LoVo (cell line): Measurements from ENCODE around the gene SLC38A8.

Source experiments
- DNase-seq: peaks from one replicate; pipeline ENCODE4 v3.0.0-alpha.2; 2016; ENCODE audit warnings: low spot score

SLC38A8 gene

DNA sequence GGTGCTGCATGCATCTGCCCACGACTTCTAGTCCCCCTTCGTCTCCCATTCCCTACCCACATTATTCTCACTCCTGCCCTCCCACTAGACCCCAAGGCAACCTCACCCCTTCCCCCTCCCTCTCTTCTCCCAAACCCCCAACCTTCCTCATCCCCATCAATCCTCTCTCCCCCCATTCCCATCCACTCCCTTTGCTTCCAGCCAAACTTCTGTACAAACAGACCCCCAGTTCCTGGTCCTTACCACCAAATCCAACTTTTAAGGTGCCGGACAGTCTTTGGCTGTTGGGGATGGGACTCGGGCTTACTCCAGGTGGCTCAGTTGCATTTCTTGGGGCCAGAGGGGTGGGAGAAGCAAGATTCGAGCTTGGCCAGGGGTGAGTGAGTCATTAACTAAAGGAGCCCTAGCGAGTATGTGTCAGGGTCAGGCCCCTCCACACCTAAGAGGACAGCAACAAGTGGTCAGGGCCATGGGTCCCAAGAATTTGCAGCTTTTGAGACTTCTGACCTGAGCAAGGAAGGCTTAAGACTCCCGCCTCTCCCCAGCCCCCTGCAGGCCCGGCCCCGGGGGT is at the start of gene SLC38A8:
TSS of gene SLC38A8 (minus strand) at position 488 of the 571 bp plus-strand sequence. CDS start 638 bp downstream, outside the sequence.
- DNase-seq, result no peak

DNA sequence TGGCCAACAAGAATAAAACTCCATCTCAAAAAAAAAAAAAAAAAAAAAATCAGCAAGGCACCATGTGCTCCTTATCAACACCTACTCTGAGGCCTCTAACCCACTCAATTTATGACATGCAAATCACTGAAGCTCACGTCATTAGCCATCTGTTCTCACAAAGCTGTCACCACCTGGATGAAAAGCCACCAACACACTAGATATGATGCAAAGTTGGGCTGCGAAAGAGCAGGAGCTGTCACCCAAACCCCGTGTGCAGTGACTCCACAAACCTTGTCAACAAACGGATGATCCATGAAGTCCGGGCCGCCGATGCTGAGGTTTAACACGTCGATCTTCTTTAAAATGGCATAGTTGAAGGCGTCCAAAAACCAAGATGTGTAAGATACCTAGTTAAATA is 48.9 kb upstream of the SLC38A8 start:
- no peak for DNase-seq

DNA sequence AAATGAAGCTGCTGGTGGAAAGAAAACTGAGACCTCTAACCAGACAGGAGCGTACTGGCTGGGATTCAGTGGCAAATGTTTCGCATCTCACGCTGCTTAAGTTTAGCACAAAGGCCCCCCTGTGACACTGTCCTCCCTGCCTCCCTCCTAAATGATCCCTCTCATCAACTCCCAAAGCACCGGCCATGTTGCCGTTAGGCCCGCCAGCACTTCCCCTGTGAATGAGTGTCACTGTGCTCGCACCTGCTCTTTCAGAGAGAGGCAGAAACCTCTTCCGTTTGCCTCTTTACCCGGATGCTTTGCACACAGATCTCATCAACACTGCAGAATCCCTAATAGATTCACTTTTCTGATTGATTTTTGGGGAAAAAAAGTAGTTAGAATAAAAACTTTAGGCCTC is 47.6 kb upstream of the SLC38A8 start:
- DNase-seq, result no peak

DNA sequence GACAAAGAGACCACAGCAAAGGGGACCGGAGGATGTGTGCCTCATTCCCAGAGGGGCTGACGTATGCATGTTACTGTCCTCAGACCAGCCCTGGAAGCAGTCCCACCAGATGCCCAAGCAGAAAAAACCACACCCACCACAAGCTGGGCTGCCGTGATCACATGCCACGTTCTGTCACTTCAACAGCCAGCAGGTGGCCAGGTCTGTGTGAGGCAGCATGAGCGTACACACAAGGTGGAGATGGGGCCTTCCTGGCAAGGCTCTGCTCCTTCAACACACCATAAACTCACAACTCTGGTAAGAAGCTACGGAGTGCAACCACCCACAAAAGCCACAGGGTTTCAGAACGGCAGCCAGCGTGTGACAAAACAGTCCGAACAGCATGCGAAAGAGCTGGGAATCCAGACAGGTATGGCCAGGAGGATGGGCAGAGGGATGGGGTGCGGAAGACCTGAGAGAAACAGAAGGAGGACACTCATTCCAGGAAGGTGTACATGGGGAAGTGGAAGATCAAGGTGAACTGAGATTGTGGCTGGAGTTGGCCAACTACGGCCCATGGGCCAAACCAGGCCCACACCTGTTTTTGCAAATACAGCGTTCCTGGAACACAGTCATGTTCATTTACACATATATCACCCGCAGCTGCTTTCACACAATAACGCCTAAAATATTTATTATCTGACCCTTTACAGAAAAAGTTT is 46.2 kb upstream of the SLC38A8 start:
- no peak for DNase-seq

DNA sequence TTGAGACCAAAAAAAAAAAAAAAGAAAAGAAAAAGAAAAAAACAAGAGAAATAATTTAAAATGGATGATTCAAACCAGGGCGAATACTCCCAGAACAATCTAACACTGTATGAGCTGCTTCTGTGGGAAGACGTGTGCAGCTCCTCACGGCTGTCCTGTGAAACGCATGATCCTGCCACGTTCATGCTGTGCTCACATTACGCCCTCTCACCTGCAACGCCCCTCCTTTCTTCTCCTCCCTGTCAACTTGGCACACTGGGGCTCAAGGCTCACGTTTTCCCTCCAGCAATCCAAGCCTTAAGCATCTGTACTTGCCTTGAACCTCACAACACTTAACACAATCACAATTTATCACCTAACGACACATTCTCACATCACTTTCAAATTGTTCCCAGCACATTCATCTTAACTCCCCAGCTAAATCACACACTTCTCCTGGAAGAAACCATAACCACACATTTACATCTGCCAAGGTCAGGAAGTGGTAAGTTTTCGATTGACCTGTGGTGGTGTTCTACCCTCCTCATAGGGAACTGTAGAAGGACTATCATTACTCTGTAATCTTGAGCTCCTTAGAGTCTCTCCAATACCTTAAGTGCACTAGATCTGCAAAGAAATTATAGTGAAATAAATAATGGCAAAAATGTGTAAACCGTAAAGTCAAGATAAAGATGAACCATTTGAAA is 45.0 kb upstream of the SLC38A8 start:
- no peak for DNase-seq

DNA sequence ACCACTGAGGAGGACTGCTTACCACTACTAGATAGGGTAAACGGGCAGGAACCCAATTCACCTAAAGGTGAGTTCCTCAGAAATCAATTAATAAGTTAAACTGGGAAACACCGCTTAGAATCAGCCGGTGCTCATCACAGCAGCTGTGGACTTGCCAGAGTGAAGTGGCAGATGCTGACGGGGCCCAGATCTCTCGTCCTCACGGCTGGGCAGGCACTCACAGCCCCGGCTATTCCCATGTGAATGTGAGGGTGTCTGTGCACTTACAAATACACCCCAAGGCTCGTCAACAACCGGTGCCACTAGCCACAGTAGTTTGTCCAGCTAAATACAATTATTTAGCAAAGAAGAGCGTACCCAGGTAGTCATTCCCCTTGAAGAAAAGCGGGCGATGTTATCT is 44.4 kb upstream of the SLC38A8 start:
- DNase-seq, result no peak

DNA sequence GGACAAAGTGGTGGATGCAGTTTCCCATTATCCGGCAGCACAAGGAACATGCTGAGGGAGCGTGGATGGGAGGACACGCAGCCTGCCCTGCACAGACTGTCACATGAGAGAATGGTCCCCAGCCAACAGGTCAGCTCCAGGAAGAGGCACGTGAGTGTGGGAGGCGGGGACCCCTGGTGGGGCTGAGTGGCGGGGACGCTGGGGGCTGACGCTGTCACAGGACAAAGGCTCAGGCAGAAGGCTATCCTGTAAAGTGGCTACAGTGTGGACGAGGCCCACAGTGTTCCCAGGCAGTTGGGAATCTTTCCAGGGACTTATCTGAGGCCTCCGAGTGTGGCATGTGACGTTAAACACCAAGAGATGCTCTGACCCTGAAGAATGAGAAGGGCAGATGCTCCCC is 43.7 kb upstream of the SLC38A8 start:
- no peak for DNase-seq

DNA sequence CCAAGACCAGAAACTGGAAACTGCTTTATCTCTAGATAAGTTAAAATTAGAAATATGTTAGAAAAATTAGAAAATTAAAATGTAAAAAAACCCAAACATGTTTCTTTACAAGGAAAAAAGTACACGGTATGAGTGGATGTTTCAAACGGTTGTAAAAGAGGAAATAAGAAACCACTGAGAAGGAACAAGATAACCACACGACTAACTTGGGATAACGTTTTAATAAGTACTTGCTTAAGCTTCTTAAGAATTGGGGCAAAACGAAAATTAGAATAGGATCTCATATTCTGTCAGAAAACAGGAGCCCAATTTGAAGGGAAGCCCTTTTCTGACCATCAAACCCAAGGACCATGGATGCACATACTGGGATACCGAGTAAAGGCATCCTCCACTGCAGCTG is 43.2 kb upstream of the SLC38A8 start:
- DNase-seq, result no peak

DNA sequence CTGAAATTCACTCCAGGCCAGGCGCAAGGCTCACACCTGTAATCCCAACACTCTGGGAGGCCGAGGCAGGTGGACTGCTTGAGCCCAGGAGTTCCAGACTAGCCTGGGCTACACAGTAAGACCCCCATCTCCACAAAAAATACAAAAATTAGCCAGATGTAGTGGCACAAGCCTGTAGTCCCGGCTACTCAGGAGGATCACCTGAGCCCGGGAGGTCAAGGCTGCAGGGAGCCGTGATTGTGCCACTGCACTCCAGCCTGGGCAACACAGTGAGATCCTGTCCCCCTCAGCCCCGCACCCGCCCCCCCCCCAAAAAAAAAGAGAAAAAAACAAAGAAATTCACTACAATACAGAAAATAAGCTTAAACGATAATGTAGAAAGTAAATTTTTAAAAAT is 42.7 kb upstream of the SLC38A8 start:
- DNase-seq, result no peak

DNA sequence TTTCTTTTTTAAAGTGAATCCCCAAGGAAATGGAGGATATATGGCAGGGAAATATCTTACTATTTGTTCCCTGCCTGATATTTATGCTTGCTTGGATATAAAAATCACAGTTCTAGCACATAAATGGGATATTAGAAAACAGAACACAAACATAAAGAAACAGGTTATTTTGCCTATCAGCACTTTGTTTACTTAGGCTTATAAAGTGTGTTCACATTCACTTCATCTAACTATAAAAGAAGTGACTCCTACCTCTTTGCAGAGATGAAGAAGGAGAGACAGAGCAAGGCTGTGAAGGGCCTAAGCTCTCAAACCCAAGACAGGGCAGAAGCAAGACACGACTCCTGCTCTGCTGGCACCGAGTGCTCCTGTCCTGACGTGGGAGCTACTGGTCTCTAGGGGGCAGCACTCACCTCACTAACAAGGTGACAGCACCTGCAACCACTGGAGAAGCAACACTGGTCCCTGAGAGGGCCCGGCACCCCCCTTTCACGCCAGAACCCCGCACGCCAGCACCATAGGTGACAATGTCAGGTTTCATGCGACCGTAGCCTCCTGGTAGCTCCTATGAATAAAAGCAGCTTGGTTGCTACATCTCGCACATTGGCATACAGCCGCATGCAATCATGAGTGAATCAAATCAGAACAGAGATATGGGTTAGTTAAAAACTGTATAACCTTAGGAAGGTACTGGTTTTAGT is 42.1 kb upstream of the SLC38A8 start:
- DNase-seq, result peak; percentile 56

DNA sequence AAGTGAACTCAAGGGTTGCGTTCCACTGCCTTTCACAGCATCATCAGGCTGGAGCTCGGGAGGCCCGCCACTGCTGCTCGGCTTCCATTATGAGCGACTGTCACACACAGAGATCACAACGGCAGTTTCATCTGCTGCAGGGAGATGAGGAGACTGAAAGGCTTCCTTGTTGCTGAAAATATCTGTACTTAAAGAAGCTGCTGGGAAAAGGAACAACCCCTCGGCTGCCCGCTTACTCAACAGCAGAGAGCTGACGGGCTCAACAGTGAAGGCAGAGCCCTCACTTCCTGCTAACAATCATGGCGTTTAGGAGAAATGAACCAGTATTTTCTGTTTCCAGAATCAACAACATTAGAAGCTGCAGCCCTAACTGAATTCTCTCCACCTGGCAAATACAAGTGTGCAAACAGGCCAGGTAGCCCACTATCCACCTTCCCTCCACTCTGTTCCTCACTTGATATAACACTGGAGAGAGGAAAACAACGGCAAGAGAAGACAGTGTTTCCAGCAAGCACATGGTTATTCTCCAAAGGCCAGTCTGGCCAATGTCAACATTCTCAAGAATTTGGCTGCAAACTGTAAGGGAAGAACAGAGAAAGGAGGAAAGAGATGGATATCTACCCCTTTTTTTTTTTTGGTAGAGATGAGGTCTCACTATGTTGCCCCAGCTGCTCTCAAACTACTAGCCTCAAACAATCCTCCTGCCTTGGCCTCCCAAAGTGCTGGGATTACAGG is 40.4 kb upstream of the SLC38A8 start:
- no peak for DNase-seq

DNA sequence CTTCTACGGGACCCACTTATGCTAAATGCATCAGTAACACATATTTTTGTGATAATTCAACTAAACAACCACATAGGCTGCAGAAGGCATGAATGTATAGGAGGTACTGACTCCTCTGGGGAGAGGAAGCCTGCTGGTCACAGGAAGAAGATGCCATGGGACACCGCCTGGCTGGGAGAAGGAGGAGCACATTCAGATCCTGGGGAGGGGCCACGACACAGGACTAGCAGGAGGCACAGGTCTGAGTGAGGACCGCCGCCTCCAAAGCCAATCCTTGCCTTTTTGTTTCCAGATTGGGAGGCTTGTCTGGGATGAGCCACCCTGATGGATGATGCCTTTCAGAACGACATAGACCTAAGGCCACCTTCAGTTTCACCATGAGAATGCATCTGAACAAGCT is 39.5 kb upstream of the SLC38A8 start:
- no peak for DNase-seq

DNA sequence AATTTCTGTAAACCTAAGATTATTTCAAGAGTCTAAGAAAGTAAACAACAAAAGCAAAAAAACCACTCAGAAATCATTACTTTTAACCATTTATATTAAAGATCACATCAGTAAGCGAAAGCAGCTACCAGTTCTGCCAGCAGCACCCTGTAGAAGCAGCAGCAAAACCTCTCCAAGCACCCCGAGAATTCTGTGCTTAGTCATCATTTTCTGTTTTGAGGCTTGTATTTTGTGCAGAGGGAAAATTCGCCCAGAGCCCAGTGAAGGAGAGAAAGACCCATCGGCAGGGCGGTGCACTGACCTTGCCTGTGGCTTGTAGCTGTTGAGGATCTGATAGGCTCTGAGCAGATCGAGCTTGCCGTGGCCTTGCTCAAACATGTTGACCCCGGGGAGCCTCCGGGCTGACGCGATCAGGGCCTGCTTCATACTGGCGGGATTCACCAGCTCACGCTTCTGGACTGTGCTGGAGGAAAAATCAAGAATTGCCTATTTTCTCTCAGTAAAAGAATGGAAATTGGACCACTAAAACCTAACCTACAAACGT is 38.9 kb upstream of the SLC38A8 start:
- no peak for DNase-seq

DNA sequence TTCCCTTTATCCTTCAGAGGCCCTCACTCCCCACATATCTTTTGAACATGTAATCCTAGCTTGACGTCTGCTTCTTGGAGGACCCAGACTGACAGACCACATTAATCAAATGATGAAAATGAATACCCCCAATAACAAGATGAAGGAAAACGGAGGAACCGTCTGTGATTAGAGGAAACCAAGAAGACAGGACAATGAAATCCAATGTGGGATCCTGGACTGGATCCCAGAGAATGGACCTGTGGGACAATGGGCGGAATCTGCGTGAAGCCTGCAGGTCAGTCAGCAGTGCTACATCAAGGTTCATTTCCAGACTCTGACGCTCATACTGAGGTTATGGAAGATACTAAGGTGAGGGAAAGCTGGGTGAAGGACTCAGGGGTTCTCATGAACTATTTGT is 38.2 kb upstream of the SLC38A8 start:
- no peak for DNase-seq

DNA sequence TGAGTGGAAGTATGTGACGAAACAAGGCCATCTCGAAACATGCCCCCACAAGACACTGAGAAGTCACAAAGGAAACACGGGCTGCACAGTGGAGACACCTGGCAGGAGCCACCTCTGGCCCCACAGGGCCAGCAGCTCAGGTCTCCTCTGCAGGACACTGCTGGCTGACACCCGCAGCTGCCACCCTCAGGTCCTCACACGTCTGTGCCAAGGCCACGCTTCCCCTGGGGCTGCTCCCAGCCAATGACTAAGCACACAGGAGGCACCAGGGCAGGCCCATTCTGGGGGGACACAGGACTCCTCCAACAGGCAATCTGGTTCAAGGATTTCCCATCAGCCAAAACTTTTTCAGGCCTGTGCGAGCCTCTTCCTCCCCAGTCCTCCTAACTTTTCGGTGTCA is 37.8 kb upstream of the SLC38A8 start:
- no peak for DNase-seq

DNA sequence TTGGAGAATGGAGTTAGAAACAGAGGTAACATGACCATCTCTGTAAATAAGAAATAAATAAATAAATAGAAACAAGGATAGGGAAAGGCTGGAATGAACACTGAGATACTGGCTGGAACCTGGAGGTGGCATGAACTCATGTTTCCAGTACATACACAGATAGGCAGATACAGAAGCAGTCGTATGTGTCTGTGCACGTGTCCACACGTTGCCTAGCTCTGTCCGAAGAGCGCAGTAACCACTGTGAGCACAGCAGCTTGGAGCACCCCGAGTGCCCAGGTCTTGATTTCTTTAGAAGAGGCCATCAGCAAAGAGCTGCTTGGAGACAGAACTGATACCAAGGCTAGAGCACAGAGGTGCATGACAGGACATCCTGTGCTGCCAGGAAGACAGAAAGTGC is 37.1 kb upstream of the SLC38A8 start:
- DNase-seq, result no peak

DNA sequence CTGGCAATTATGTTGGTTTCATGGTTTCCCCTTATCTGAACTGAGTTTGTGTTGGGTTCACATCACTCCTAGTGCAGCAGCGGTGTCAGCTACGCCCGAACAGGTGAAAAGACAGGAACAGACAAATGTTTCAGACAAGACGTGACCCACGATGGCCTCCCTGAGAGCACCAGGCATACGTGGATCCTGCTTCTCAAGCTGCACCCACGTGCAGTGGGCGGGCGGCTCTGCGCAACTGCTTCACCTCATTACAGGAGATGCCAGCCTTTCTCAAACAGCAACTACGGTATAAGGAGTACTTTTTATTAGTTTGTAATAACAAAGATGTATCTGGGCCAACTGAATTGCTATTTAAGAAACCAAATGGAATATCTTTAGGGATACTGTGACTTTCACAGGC is 32.8 kb upstream of the SLC38A8 start:
- no peak for DNase-seq

DNA sequence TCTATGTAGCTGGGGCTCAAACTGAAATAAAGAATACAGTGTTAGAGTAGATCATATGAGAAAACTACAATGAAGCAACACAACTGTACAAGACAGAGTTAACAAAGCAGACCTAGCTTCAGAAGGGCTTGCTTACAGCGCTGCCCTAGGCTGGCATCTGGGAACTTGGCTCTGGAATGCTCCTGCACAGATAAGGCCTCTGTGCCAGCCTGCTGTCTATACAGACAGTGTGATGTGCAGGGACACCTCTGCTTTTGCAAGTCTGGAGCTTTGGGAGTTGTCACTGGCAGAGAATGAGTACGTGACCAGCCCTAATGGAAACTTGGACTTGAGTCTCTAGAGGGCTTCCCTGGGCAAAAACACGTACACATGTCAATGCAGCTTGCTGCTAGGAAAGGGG is 32.1 kb upstream of the SLC38A8 start:
- DNase-seq, result no peak

DNA sequence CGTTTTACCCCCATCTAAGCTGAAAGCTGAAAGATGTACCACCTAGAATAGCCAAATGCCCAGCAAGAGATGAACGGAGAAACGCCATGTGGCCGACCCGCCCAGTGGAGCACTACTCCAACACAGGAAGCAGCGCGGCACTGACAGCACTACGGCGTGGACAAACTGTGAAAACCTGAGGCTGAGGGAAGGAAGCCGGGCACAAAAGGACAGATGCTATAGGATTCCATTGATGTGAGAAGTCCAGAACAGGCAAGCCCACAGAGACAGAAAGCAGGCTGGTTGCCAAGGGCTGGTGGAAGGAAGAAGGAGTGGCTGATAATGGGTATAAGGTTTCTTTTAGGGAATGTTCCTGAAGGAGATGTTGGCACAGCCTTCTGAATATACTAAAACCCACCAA is 29.4 kb upstream of the SLC38A8 start:
- no peak for DNase-seq

DNA sequence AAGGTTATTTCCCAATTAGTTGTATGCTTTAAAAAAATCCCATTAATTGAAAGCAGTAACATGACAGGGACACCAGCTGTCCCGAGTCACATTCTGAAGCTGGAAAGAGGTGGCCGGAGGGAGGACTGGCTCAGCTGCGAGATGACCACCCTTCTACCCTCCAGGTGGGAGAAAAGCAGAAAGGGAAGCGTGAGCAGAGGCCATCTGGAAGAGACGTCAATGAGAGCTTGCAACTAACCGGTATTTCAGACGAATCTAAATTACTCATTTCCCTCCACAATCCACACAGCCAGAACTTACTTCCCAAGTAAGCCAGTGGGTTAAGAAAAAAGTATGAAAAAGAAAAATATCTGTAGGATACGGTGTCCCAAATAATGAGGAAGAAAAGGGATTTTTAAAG is 28.5 kb upstream of the SLC38A8 start:
- DNase-seq, result no peak

DNA sequence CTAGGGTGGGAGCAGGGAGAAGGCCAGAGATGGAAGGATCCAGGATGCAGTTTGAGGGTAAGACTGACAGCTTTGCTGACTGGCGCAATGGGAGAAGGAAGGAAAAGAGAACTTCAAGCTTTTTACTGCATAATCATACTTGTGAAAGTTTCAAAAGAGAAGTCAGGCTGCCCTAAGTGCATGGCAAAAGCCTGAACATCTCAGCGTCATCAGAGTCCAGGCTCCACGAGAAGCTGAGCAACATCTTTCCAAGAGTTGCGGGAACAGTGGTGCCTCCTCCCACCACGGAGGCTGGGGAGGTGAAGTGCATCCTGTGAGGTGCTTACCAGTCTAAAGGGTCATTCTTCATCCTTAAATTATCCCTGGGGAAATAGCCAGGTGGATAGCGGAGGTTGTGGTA is 26.9 kb upstream of the SLC38A8 start:
- no peak for DNase-seq
